ENCODE results near the gene GRIA3.

GRIA3 gene

GRCh38 chrX:123175366-123176122 lies 8.5 kb upstream of the GRIA3 start:
- no peak for TF ChIP-seq ZFX (IDR thresholded peaks at IDR 0.05; ENCODE audit: borderline replicate concordance)
- TF ChIP-seq, protein P1, sequence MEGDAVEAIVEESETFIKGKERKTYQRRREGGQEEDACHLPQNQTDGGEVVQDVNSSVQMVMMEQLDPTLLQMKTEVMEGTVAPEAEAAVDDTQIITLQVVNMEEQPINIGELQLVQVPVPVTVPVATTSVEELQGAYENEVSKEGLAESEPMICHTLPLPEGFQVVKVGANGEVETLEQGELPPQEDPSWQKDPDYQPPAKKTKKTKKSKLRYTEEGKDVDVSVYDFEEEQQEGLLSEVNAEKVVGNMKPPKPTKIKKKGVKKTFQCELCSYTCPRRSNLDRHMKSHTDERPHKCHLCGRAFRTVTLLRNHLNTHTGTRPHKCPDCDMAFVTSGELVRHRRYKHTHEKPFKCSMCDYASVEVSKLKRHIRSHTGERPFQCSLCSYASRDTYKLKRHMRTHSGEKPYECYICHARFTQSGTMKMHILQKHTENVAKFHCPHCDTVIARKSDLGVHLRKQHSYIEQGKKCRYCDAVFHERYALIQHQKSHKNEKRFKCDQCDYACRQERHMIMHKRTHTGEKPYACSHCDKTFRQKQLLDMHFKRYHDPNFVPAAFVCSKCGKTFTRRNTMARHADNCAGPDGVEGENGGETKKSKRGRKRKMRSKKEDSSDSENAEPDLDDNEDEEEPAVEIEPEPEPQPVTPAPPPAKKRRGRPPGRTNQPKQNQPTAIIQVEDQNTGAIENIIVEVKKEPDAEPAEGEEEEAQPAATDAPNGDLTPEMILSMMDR (IDR thresholded peaks at IDR 0.05) = no peak
- H3K27ac ChIP-seq = no peak overlapping the region

DNA sequence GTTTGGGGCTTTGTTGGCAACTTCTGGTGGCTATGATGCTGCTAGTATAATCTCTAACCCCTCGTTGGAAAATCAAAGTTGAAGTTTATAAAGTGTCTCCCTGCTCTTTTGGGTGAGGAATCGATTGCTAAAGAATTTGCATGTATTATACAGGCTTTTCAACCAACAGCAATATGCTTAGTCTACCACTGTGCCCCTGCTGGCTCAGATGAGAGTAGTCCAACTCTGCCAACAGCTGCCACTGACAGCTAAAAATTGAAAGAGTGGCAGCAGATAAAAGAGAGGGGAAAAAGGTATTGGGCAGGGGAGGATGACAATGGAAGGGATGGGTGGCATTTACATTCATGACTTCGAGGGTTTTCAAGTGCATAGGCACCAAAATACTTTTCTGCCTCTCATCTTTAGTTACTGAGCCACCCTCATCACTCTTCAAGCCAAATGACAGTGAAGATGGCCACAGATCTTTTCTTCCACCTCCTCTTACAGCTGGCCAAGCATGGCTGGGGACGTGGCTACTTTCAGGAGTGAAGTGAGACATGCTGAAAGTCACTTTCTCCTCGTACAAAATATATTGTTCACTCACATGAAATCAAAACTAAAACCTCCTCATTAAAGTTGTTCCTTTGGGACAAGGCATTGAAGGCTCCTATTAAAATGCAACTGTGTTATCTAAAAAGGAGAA lies 2.7 kb upstream of the GRIA3 start:
- TF ChIP-seq, protein P1 (IDR thresholded peaks at IDR 0.05) = no peak
- TF ChIP-seq ZFX (IDR thresholded peaks at IDR 0.05; ENCODE audit: borderline replicate concordance) = no peak
- no peak overlapping the region for H3K27ac ChIP-seq

DNA sequence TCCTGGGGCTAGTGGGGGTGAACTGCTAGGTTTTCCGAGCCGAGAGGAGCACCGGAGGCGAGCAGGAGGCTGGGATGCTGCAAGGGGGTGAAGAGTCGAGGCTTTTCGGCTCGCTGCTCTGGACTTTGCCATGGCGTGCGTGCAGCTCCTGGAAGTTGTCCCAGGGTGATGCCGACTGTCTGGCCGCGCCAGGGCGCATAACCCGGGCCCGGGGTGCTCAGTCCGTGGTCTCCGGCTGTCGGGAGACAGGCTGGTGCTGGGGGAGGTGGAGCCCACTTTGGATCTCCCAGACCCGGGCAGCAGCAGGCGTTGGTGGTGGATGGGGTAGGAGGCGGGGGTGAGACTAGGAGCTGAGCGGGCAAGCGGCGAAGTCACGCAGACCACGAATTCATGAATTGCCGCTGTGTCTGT lies 793 bp downstream of the GRIA3 start:
- TF ChIP-seq ZFX (IDR thresholded peaks at IDR 0.05; ENCODE audit: borderline replicate concordance) = no peak
- TF ChIP-seq, protein P1 (IDR thresholded peaks at IDR 0.05) = no peak
- H3K27ac ChIP-seq = no peak overlapping the region

DNA sequence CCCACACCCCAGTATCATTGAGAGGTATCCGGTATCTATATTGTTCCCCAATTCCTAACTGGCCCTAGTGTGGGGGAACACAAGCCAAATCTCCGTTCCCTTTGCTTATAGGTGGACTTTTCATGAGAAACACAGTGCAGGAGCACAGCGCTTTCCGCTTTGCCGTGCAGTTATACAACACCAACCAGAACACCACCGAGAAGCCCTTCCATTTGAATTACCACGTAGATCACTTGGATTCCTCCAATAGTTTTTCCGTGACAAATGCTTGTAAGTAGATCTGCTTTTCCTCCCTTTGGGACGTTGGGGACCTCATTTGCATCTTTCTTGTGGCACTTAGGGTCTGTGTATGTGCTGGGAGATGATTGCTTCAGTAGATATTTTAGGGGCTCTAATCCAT lies 1.6 kb downstream of the GRIA3 start:
- H3K27ac ChIP-seq = no peak overlapping the region
- TF ChIP-seq ZFX (IDR thresholded peaks at IDR 0.05; ENCODE audit: borderline replicate concordance) = no peak
- TF ChIP-seq, protein P1 (IDR thresholded peaks at IDR 0.05) = no peak

DNA sequence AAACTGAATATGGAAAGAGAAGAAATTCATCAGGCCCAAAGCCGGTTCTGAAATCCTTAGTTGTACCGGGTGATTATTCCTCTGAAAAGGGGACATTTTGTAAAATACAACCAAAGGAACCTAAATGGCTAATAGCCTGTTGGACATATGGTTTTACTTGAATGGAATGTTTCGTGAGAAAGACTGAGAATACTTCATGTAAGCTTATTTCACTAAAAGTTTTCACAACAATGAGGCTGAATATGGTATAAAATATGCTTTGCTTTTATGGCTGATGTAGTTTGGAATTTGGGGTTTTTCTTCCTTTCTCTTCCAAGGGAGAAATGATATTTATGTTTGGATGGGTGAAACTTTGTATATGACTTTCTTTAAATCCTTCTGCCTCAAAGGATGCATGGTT lies 2.7 kb downstream of the GRIA3 start:
- TF ChIP-seq, protein P1 (IDR thresholded peaks at IDR 0.05) = no peak
- no peak for TF ChIP-seq ZFX (IDR thresholded peaks at IDR 0.05; ENCODE audit: borderline replicate concordance)

DNA sequence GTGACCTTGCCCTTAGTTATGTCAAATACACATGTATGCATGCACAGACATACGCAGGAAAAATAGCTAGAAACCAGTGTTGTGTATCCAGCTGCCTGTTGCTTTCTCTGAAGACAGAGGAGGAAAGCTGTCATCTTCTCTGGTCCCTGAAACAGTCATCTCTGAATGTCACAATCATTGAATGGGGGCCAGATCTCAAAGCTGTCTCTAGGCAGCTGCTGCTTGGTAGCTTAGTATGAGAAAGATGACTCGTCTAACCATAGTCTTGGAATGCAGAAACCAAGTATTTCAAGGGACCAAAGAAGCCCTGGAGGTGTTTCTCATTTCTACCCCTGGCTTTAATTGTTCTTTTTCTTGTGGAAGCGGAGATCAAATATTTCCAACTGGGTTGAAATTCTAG lies 4.0 kb downstream of the GRIA3 start:
- no peak for TF ChIP-seq ZFX (IDR thresholded peaks at IDR 0.05; ENCODE audit: borderline replicate concordance)
- TF ChIP-seq, protein P1 (IDR thresholded peaks at IDR 0.05) = no peak
- H3K27ac ChIP-seq = no peak overlapping the region

More for the DNA sequence above, 2.7 kb downstream of the GRIA3 start:
- H3K27ac ChIP-seq = no peak overlapping the region

DNA sequence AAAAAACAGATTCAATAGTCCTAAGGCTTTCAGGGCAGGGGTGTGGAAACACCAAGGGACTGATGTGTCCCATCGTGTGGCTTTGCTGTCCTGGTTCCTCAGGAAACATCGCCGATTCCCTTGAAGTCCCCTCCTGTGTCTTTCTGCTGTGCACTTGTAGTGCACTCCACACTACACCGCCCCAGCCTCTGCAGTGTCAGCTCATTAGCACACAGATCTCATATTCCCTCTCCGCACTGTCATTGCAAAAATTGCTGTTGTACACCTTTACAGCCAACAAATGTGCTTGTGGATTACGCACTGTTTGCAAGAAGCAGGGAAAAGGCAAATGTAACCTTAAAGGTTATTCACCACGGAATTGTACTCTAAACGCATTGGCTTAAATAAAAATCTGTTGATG lies 5.3 kb downstream of the GRIA3 start:
- H3K27ac ChIP-seq = no peak overlapping the region
- no peak for TF ChIP-seq ZFX (IDR thresholded peaks at IDR 0.05; ENCODE audit: borderline replicate concordance)
- TF ChIP-seq, protein P1 (IDR thresholded peaks at IDR 0.05) = no peak
